ENCODE data around the gene GCK. TPM values are rescaled to one million over a fixed set of nuclear protein-coding genes. Genes with fewer than 3 reads are reported as not detected.

The GCK gene
- total RNA-seq, 1 experiment from 2014 or later, result not detected

- no peak for DNase-seq (ENCODE audit: low spot score)
- H3K27ac ChIP-seq (ENCODE audit: low read depth, low read length, poor library complexity, severe bottlenecking), result no peak overlapping the region
- BruUV-seq (replicated peaks), result no TSS peak
- TF ChIP-seq CTCF (conservative IDR thresholded peaks at IDR 0.05; ENCODE audit: low read depth, low read length) (no peak), EZH2 (IDR thresholded peaks at IDR 0.05; ENCODE audit: borderline replicate concordance, low read depth, low read length, poor library complexity, severe bottlenecking) (no peak)
- POLR2A ChIA-PET (ENCODE audit: low non-redundant PET), result no interaction called here
- no peaks in the 10 kb centered on the region for H3K36me3 ChIP-seq (ENCODE audit: insufficient read depth, low read length, poor library complexity, severe bottlenecking)
- intact Hi-C loops (cut with micrococcal nuclease; ENCODE audit: unreplicated experiment), result no loop called here
- no peak overlapping the region for H3K4me3 ChIP-seq (ENCODE audit: low read depth, low read length, poor library complexity, severe bottlenecking)
- peaks cover 7% of the 10 kb centered on the region for H3K9me3 ChIP-seq (ENCODE audit: low read depth, low read length, poor library complexity, severe bottlenecking)
- CTCF ChIA-PET, result no interaction called here
- no peaks in the 10 kb centered on the region for H3K27me3 ChIP-seq (replicated peaks; ENCODE audit: insufficient read depth, low read depth, low read length, poor library complexity)
- no peaks in the 10 kb centered on the region for H3K4me1 ChIP-seq (ENCODE audit: insufficient read depth, low read length, poor library complexity, severe bottlenecking)
Measured at GRCh38 chr7:44186736-44187135, 2.5 kb downstream of the GCK start.

- H3K27me3 ChIP-seq (replicated peaks; ENCODE audit: insufficient read depth, low read depth, low read length, poor library complexity), result no peaks in the 10 kb centered on the region
- H3K4me3 ChIP-seq (ENCODE audit: low read depth, low read length, poor library complexity, severe bottlenecking), result no peak overlapping the region
- H3K9me3 ChIP-seq (ENCODE audit: low read depth, low read length, poor library complexity, severe bottlenecking), result peaks cover 7% of the 10 kb centered on the region
- intact Hi-C loops (cut with micrococcal nuclease; ENCODE audit: unreplicated experiment), result no loop called here
- ChIA-PET POLR2A (ENCODE audit: low non-redundant PET) (no interaction called here), CTCF (no interaction called here)
- no peaks in the 10 kb centered on the region for H3K36me3 ChIP-seq (ENCODE audit: insufficient read depth, low read length, poor library complexity, severe bottlenecking)
- no TSS peak for BruUV-seq (replicated peaks)
- H3K4me1 ChIP-seq (ENCODE audit: insufficient read depth, low read length, poor library complexity, severe bottlenecking), result no peaks in the 10 kb centered on the region
- DNase-seq (ENCODE audit: low spot score), result no peak
- TF ChIP-seq CTCF (conservative IDR thresholded peaks at IDR 0.05; ENCODE audit: low read depth, low read length) (no peak), EZH2 (IDR thresholded peaks at IDR 0.05; ENCODE audit: borderline replicate concordance, low read depth, low read length, poor library complexity, severe bottlenecking) (no peak)
- H3K27ac ChIP-seq (ENCODE audit: low read depth, low read length, poor library complexity, severe bottlenecking), result no peak overlapping the region
Measured at GRCh38 chr7:44185729-44186128, 3.5 kb downstream of the GCK start.

GRCh38 chr7:44184873-44185446 lies 4.3 kb downstream of the GCK start:
- BruUV-seq (replicated peaks), result no TSS peak
- Histone ChIP-seq H3K36me3 (ENCODE audit: insufficient read depth, low read length, poor library complexity, severe bottlenecking) (no peaks in the 10 kb centered on the region), H3K27me3 (replicated peaks; ENCODE audit: insufficient read depth, low read depth, low read length, poor library complexity) (no peaks in the 10 kb centered on the region), H3K9me3 (ENCODE audit: low read depth, low read length, poor library complexity, severe bottlenecking) (peaks cover 7% of the 10 kb centered on the region), H3K27ac (ENCODE audit: low read depth, low read length, poor library complexity, severe bottlenecking) (no peak overlapping the region), H3K4me3 (ENCODE audit: low read depth, low read length, poor library complexity, severe bottlenecking) (no peak overlapping the region), H3K4me1 (ENCODE audit: insufficient read depth, low read length, poor library complexity, severe bottlenecking) (no peaks in the 10 kb centered on the region)
- TF ChIP-seq EZH2 (IDR thresholded peaks at IDR 0.05; ENCODE audit: borderline replicate concordance, low read depth, low read length, poor library complexity, severe bottlenecking), result no peak
- no peak for TF ChIP-seq CTCF (conservative IDR thresholded peaks at IDR 0.05; ENCODE audit: low read depth, low read length)
- ChIA-PET POLR2A (ENCODE audit: low non-redundant PET) (no interaction called here), CTCF (no interaction called here)
- intact Hi-C loops (cut with micrococcal nuclease; ENCODE audit: unreplicated experiment), result no loop called here
- DNase-seq (ENCODE audit: low spot score), result no peak
